SU-DHL-6 (cell line): ENCODE data around the gene SELENOF.
"Not testable (repeated sequence)": the region's sequence is repeated elsewhere in the genome, so short reads cannot be mapped to it uniquely, and the experiment has no call there.

Experiments
- H2AFZ ChIP-seq: fragments of 200-600 bp; sonication (generic); 2 replicates; pipeline ENCODE4 v1.6.1; 2014; ENCODE audit warnings: low read depth, mild to moderate bottlenecking, moderate library complexity, mixed read lengths, antibody characterized with exemption, low read length; ENCODE audit not compliant: severe bottlenecking
- H3F3A ChIP-seq: fragments of 200-600 bp; shearing (Covaris generic); 2 replicates; pipeline ENCODE4 v1.6.0; 2016; ENCODE audit warnings: antibody characterized with exemption, mild to moderate bottlenecking; ENCODE audit not compliant: insufficient read depth
- H3K27ac ChIP-seq: fragments of 200-600 bp; sonication (generic); 2 replicates; pipeline ENCODE4 v1.5.1; 2016; ENCODE audit warnings: low read depth, mild to moderate bottlenecking, low read length, moderate library complexity, mixed read lengths
- H3K27me3 ChIP-seq: fragments of 200-600 bp; sonication (generic), shearing (Covaris generic); 2 replicates; pipeline ENCODE4 v1.6.0; 2014; ENCODE audit warnings: mild to moderate bottlenecking, low read length
- H3K36me3 ChIP-seq: fragments of 200-600 bp; sonication (generic); 2 replicates; pipeline ENCODE4 v1.6.1; 2014; ENCODE audit warnings: mild to moderate bottlenecking, low read length, mixed read lengths
- H3K4me2 ChIP-seq: fragments of 300-600, 200-600 bp; shearing (Covaris generic), sonication (generic); 2 replicates; pipeline ENCODE4 v1.6.0; 2014; ENCODE audit warnings: low read length, low read depth, mild to moderate bottlenecking; ENCODE audit not compliant: poor library complexity, severe bottlenecking
- H3K4me3 ChIP-seq: fragments of 200-600 bp; sonication (generic); 2 replicates; pipeline ENCODE4 v1.5.1; 2014; ENCODE audit warnings: antibody characterized with exemption, low read length, mild to moderate bottlenecking, mixed read lengths; ENCODE audit not compliant: insufficient read depth, poor library complexity, severe bottlenecking
- H3K79me2 ChIP-seq: fragments of 200-600 bp; sonication (generic); 2 replicates; pipeline ENCODE4 v1.6.1; 2014; ENCODE audit warnings: mild to moderate bottlenecking, low read length, moderate library complexity; ENCODE audit not compliant: insufficient read depth
- H3K9ac ChIP-seq: fragments of 200-600 bp; sonication (generic); 2 replicates; pipeline ENCODE4 v1.7.0; 2014; ENCODE audit warnings: mild to moderate bottlenecking, low read length
- H3K9me2 ChIP-seq: fragments of 200-600 bp; sonication (generic); replicated peaks from 2 replicates; pipeline ENCODE4 v1.6.1; 2014; ENCODE audit warnings: low read length; ENCODE audit not compliant: insufficient read depth
- H3K9me3 ChIP-seq: fragments of 200-600 bp; sonication (generic); 2 replicates; pipeline ENCODE4 v1.6.1; 2014; ENCODE audit warnings: low read length, mixed read lengths; ENCODE audit not compliant: insufficient read depth
- H4K20me1 ChIP-seq: fragments of 200-600 bp; sonication (generic); 2 replicates; pipeline ENCODE4 v1.6.1; 2014; ENCODE audit warnings: low read depth, mild to moderate bottlenecking, antibody characterized with exemption, low read length, moderate library complexity, mixed read lengths
- CTCF ChIP-seq: fragments of 200-600 bp; sonication (generic); IDR thresholded peaks from one replicate; pipeline ENCODE4 v1.5.1; 2017; ENCODE audit warnings: antibody characterized with exemption, mild to moderate bottlenecking, low read length, moderate library complexity; ENCODE audit not compliant: insufficient read depth, poor library complexity, severe bottlenecking
- EZH2phosphoT487 ChIP-seq: fragments of 200-600 bp; sonication (generic), shearing (Covaris generic); conservative IDR thresholded peaks from 2 replicates; pipeline ENCODE4 v1.6.1; 2018; ENCODE audit warnings: mild to moderate bottlenecking, antibody characterized with exemption, low read length, moderate library complexity, mixed read lengths

The SELENOF gene

GRCh38 chr1:86872086-86872485 lies 41.8 kb downstream of the SELENOF start:
- Histone ChIP-seq H3K9me2 (no peaks in the 10 kb centered on the region), H3K36me3 (peaks cover 6% of the 10 kb centered on the region; the same call in 1 of the 2 replicates), H3K4me2 (no peak overlapping the region), H3K27me3 (no peaks in the 10 kb centered on the region), H3K9me3 (no peaks in the 10 kb centered on the region), H3K79me2 (no peaks in the 10 kb centered on the region), H3K4me3 (no peak overlapping the region), H2AFZ (no peak overlapping the region), H4K20me1 (no peaks in the 10 kb centered on the region), H3F3A (peaks cover 18% of the 10 kb centered on the region; the same call in 1 of the 2 replicates), H3K27ac (no peak overlapping the region), H3K9ac (no peak overlapping the region)
- no peak for TF ChIP-seq CTCF
- no peak for TF ChIP-seq EZH2phosphoT487

GRCh38 chr1:86871001-86871400 lies 42.9 kb downstream of the SELENOF start:
- no peaks in the 10 kb centered on the region; the same call in 1 of the 2 replicates for H3K79me2 ChIP-seq
- no peak for TF ChIP-seq EZH2phosphoT487
- no peak for TF ChIP-seq CTCF
- H3K9me3 ChIP-seq, result no peaks in the 10 kb centered on the region
- peaks cover 15% of the 10 kb centered on the region; the same call in 1 of the 2 replicates for H3F3A ChIP-seq
- no peaks in the 10 kb centered on the region for H3K36me3 ChIP-seq
- H3K9ac ChIP-seq, result no peak overlapping the region
- H3K9me2 ChIP-seq, result no peaks in the 10 kb centered on the region
- H4K20me1 ChIP-seq, result no peaks in the 10 kb centered on the region
- H3K4me3 ChIP-seq, result no peak overlapping the region
- H3K27ac ChIP-seq, result peak overlapping the region; percentile 10; the same call in 1 of the 2 replicates
- H2AFZ ChIP-seq, result no peak overlapping the region
- H3K27me3 ChIP-seq, result no peaks in the 10 kb centered on the region
- no peak overlapping the region for H3K4me2 ChIP-seq

- no peak overlapping the region for H3K9ac ChIP-seq
These were observed 45.4 kb downstream of the SELENOF start for GRCh38 chr1:86868477-86868876.

GRCh38 chr1:86867278-86867677 lies 46.6 kb downstream of the SELENOF start:
- not testable (repeated sequence) for H3K4me3 ChIP-seq, H3K27me3 ChIP-seq, H3K9me3 ChIP-seq, H3K9me2 ChIP-seq, H3K79me2 ChIP-seq, H2AFZ ChIP-seq, H3K27ac ChIP-seq, H4K20me1 ChIP-seq, H3K36me3 ChIP-seq, H3K4me2 ChIP-seq, H3K9ac ChIP-seq
- peaks cover 18% of the 10 kb centered on the region; the same call in 1 of the 2 replicates for H3F3A ChIP-seq

More at GRCh38 chr1:86868477-86868876, 45.4 kb downstream of the SELENOF start:
- H3K79me2 ChIP-seq, result no peaks in the 10 kb centered on the region; the same call in none of the 2 replicates
- no peak overlapping the region for H3K4me2 ChIP-seq
- H3K36me3 ChIP-seq, result no peaks in the 10 kb centered on the region
- no peak overlapping the region for H2AFZ ChIP-seq
- no peaks in the 10 kb centered on the region for H4K20me1 ChIP-seq
- TF ChIP-seq EZH2phosphoT487, result no peak
- H3K9me3 ChIP-seq, result no peaks in the 10 kb centered on the region
- no peaks in the 10 kb centered on the region for H3K27me3 ChIP-seq
- no peak overlapping the region for H3K4me3 ChIP-seq
- H3K27ac ChIP-seq, result no peak overlapping the region
- peaks cover 15% of the 10 kb centered on the region; the same call in 1 of the 2 replicates for H3F3A ChIP-seq
- no peaks in the 10 kb centered on the region for H3K9me2 ChIP-seq
